Neural cell (in vitro differentiated cells): Measurements from ENCODE around the gene RIMS4. TPM values are rescaled to one million over a fixed set of nuclear protein-coding genes. Genes with fewer than 3 reads are reported as not detected.

Experiments used
- H2AFZ ChIP-seq: fragments of 200-600, 300-800 bp; sonication (generic), shearing (Covaris generic); 2 replicates; pipeline ENCODE4 v1.6.0; 2014; ENCODE audit warnings: low read depth, mild to moderate bottlenecking, antibody characterized with exemption, low read length, moderate library complexity
- H3F3A ChIP-seq: fragments of 200-600 bp; shearing (Covaris generic); 2 replicates; pipeline ENCODE4 v1.6.1; 2016; ENCODE audit warnings: mild to moderate bottlenecking, moderate library complexity, mixed read lengths, antibody characterized with exemption, low read length; ENCODE audit not compliant: insufficient read depth, poor library complexity, severe bottlenecking
- H3K27ac ChIP-seq: fragments of 200-600, 300-800 bp; sonication (generic), shearing (Covaris generic); 2 replicates; pipeline ENCODE4 v1.5.1; 2014; ENCODE audit warnings: mild to moderate bottlenecking, low read length, moderate library complexity
- H3K27me3 ChIP-seq: fragments of 300-800, 200-600 bp; sonication (generic), shearing (Covaris generic); 2 replicates; pipeline ENCODE4 v1.6.0; 2014; ENCODE audit warnings: mild to moderate bottlenecking, low read depth, low read length, moderate library complexity; ENCODE audit not compliant: insufficient read depth
- H3K36me3 ChIP-seq: fragments of 300-800, 200-600 bp; sonication (generic), shearing (Covaris generic); 2 replicates; pipeline ENCODE4 v1.5.1; 2014; ENCODE audit warnings: mild to moderate bottlenecking, antibody characterized with exemption, low read length, moderate library complexity; ENCODE audit not compliant: insufficient read depth
- H3K4me2 ChIP-seq: fragments of 300-800, 200-600 bp; sonication (generic), shearing (Covaris generic); 2 replicates; pipeline ENCODE4 v1.6.0; 2014; ENCODE audit warnings: mild to moderate bottlenecking, low read length
- H3K4me3 ChIP-seq: fragments of 300-800, 200-600 bp; sonication (generic), shearing (Covaris generic); 2 replicates; pipeline ENCODE4 v1.5.1; 2014; ENCODE audit warnings: mild to moderate bottlenecking, low read length, moderate library complexity
- H3K79me2 ChIP-seq: fragments of 200-600 bp; shearing (Covaris generic); replicated peaks from 2 replicates; pipeline ENCODE4 v1.6.0; 2014; ENCODE audit warnings: mild to moderate bottlenecking, low read length, moderate library complexity; ENCODE audit not compliant: insufficient read depth
- H3K9ac ChIP-seq: fragments of 300-800, 200-600 bp; sonication (generic), shearing (Covaris generic); 2 replicates; pipeline ENCODE4 v1.6.1; 2016; ENCODE audit warnings: mild to moderate bottlenecking, low read length, mixed read lengths
- H3K9me2 ChIP-seq: fragments of 200-600 bp; shearing (Covaris generic); 2 replicates; pipeline ENCODE4 v1.6.1; 2016; ENCODE audit warnings: mild to moderate bottlenecking, low read length, mixed read lengths; ENCODE audit not compliant: insufficient read depth
- H3K9me3 ChIP-seq: fragments of 200-600, 300-800 bp; sonication (generic), shearing (Covaris generic); 2 replicates; pipeline ENCODE4 v1.6.1; 2016; ENCODE audit warnings: mild to moderate bottlenecking, mixed run types, low read length, moderate library complexity, mixed read lengths
- H4K20me1 ChIP-seq: fragments of 200-600 bp; shearing (Covaris generic); 2 replicates; pipeline ENCODE4 v1.6.1; 2016; ENCODE audit warnings: mild to moderate bottlenecking, mixed run types; ENCODE audit not compliant: insufficient read depth
- CTCF ChIP-seq: fragments of 450-650 bp; IDR thresholded peaks from 2 replicates; pipeline ENCODE4 v1.5.1; 2014; ENCODE audit warnings: antibody characterized with exemption, mild to moderate bottlenecking, moderate library complexity; ENCODE audit not compliant: poor library complexity, severe bottlenecking
- EP300 ChIP-seq: fragments of 450-650 bp; conservative IDR thresholded peaks from 2 replicates; pipeline ENCODE4 v1.6.1; 2014; ENCODE audit warnings: antibody characterized with exemption, mild to moderate bottlenecking, moderate library complexity; ENCODE audit not compliant: poor library complexity, severe bottlenecking
- EZH2 ChIP-seq: fragments of 200-600, 300-800 bp; shearing (Covaris generic), sonication (generic); IDR thresholded peaks from 2 replicates; pipeline ENCODE4 v1.6.1; 2014; ENCODE audit warnings: antibody characterized with exemption, low read length, borderline replicate concordance, mild to moderate bottlenecking; ENCODE audit not compliant: insufficient read depth, poor library complexity, severe bottlenecking
- MXI1 ChIP-seq: fragments of 450-650 bp; conservative IDR thresholded peaks from 2 replicates; pipeline ENCODE4 v1.6.1; 2014; ENCODE audit warnings: antibody characterized with exemption, mild to moderate bottlenecking; ENCODE audit not compliant: poor library complexity, severe bottlenecking
- POLR2AphosphoS5 ChIP-seq: IDR thresholded peaks from 2 replicates; pipeline ENCODE4 v1.6.1; 2012
- RAD21 ChIP-seq: fragments of 450-650 bp; conservative IDR thresholded peaks from 2 replicates; pipeline ENCODE4 v1.6.1; 2014; ENCODE audit warnings: antibody characterized with exemption, mild to moderate bottlenecking, moderate library complexity
- REST ChIP-seq: IDR thresholded peaks from 2 replicates; pipeline ENCODE4 v1.6.1; 2012; ENCODE audit warnings: borderline replicate concordance
- SMC3 ChIP-seq: fragments of 450-650 bp; conservative IDR thresholded peaks from 2 replicates; pipeline ENCODE4 v1.6.1; 2014; ENCODE audit warnings: antibody characterized with exemption, mild to moderate bottlenecking, moderate library complexity; ENCODE audit not compliant: poor library complexity
- TAF1 ChIP-seq: IDR thresholded peaks from 2 replicates; pipeline ENCODE4 v1.6.1; 2012; ENCODE audit warnings: low read depth
- polyA plus RNA-seq: library from polyadenylated mRNA; depleted of rRNA; stranded (reverse); fragments of >200 nt; gene quantifications from 2 replicates; pipeline ENCODE4 v1.2.3, GENCODE V29; 2014

RIMS4 gene
- polyA plus RNA-seq, 1 donor from 2014 or later = 40.6 TPM

GRCh38 chr20:44732327-44732726, 78.0 kb downstream of the RIMS4 start:
- Histone ChIP-seq H3F3A (no peaks in the 10 kb centered on the region), H3K4me3 (no peak overlapping the region), H3K27me3 (no peaks in the 10 kb centered on the region), H3K4me2 (no peak overlapping the region), H4K20me1 (no peaks in the 10 kb centered on the region), H3K9ac (no peak overlapping the region), H3K36me3 (no peaks in the 10 kb centered on the region), H3K79me2 (no peaks in the 10 kb centered on the region), H3K9me3 (no peaks in the 10 kb centered on the region), H3K9me2 (no peaks in the 10 kb centered on the region), H3K27ac (no peak overlapping the region), H2AFZ (no peak overlapping the region)
- TF ChIP-seq POLR2AphosphoS5 (no peak), SMC3 (no peak), TAF1 (no peak), REST (no peak), EZH2 (no peak), EP300 (no peak), CTCF (no peak), RAD21 (no peak)

- TF ChIP-seq CTCF (no peak), MXI1 (no peak), REST (no peak), POLR2AphosphoS5 (no peak), EP300 (no peak), TAF1 (no peak), SMC3 (no peak), RAD21 (no peak), EZH2 (no peak)
- H3K79me2 ChIP-seq = no peaks in the 10 kb centered on the region
- H3K27ac ChIP-seq = no peak overlapping the region
- no peaks in the 10 kb centered on the region for H3F3A ChIP-seq
- H2AFZ ChIP-seq = no peak overlapping the region
- H3K4me3 ChIP-seq = no peak overlapping the region
- H3K36me3 ChIP-seq = no peaks in the 10 kb centered on the region
- no peak overlapping the region for H3K9ac ChIP-seq
- no peaks in the 10 kb centered on the region for H3K9me2 ChIP-seq
- no peak overlapping the region for H3K4me2 ChIP-seq
- no peaks in the 10 kb centered on the region for H4K20me1 ChIP-seq
- no peaks in the 10 kb centered on the region for H3K9me3 ChIP-seq
- no peaks in the 10 kb centered on the region for H3K27me3 ChIP-seq
These were observed 78.7 kb downstream of the RIMS4 start for GRCh38 chr20:44731657-44732056.
